IMR-90 (cell line): ENCODE measurements around the gene GABBR1. TPM values are rescaled to one million over a fixed set of nuclear protein-coding genes. Genes with fewer than 3 reads are reported as not detected.

Experiments used
- ATAC-seq: fragments of 200-7000 bp; cut with Tn5 transposase; 2 replicates; pipeline ENCODE4 v1.9.1; 2020; ENCODE audit warnings: low read depth, mild to moderate bottlenecking, moderate library complexity
- BruUV-seq: library from RNA; stranded (reverse); fragments of 400-500 nt; replicated peaks from 2 replicates; lab custom pipeline; 2021; lab: Mats Ljungman, UMichigan
- CTCF ChIA-PET: fragments of 300-600 bp; formaldehyde crosslinking; extraction: SDS; loops from one replicate; lab custom pipeline; 2021; ENCODE audit warnings: antibody characterized with exemption; lab: Yijun Ruan, JAX
- POLR2A ChIA-PET: fragments of 300-600 bp; sonication (Branson Sonifier 250); formaldehyde crosslinking; loops from one replicate; lab custom pipeline; 2022; ENCODE audit warnings: antibody characterized with exemption; ENCODE audit not compliant: unreplicated experiment; lab: Charles Lee
- DNase-seq: peaks from one replicate; pipeline ENCODE4 v3.0.0; 2013
- H2AFZ ChIP-seq: replicated peaks from 2 replicates; pipeline ENCODE3; 2013; ENCODE audit warnings: low read length, mild to moderate bottlenecking; ENCODE audit not compliant: poor library complexity
- H2AK5ac ChIP-seq: 2 replicates; pipeline ENCODE4 v1.6.1; 2013; ENCODE audit warnings: low read depth, low read length, inconsistent platforms
- H2AK9ac ChIP-seq: replicated peaks from 2 replicates; pipeline ENCODE3; 2013; ENCODE audit warnings: mild to moderate bottlenecking, low read depth, low read length, moderate library complexity; ENCODE audit not compliant: poor library complexity
- H2BK120ac ChIP-seq: 2 replicates; pipeline ENCODE4 v1.6.1; 2013; ENCODE audit warnings: low read depth, low read length, inconsistent platforms
- H2BK15ac ChIP-seq: 3 replicates; pipeline ENCODE4 v1.6.1; 2013; ENCODE audit warnings: low read depth, low read length, inconsistent platforms
- H2BK20ac ChIP-seq: 2 replicates; pipeline ENCODE4 v1.6.1; 2013; ENCODE audit warnings: low read depth, mild to moderate bottlenecking, inconsistent platforms, low read length, moderate library complexity
- H2BK5ac ChIP-seq: 2 replicates; pipeline ENCODE4 v1.6.1; 2013; ENCODE audit warnings: mild to moderate bottlenecking, low read depth, low read length, inconsistent platforms; ENCODE audit not compliant: poor library complexity, severe bottlenecking
- H3K14ac ChIP-seq: replicated peaks from 2 replicates; pipeline ENCODE4 v1.6.1; 2013; ENCODE audit warnings: low read depth, low read length, inconsistent platforms
- H3K18ac ChIP-seq: 2 replicates; pipeline ENCODE4 v1.6.1; 2013; ENCODE audit warnings: low read depth, low read length, control low read depth
- H3K23ac ChIP-seq: 2 replicates; pipeline ENCODE4 v1.6.1; 2013; ENCODE audit warnings: low read depth, low read length, inconsistent platforms
- H3K27ac ChIP-seq: 2 replicates; pipeline ENCODE4 v1.5.1; 2013; ENCODE audit warnings: mild to moderate bottlenecking, control low read depth, low read length; ENCODE audit not compliant: insufficient read depth
- H3K27me3 ChIP-seq: 2 replicates; pipeline ENCODE4 v1.6.1; 2013; ENCODE audit warnings: low read length; ENCODE audit not compliant: control insufficient read depth, insufficient read depth
- H3K36me3 ChIP-seq: 2 replicates; pipeline ENCODE4 v1.6.1; 2013; ENCODE audit warnings: low read length, mixed read lengths; ENCODE audit not compliant: control insufficient read depth, insufficient read depth
- H3K4ac ChIP-seq: 2 replicates; pipeline ENCODE4 v1.6.1; 2013; ENCODE audit warnings: low read depth, low read length, inconsistent platforms
- H3K4me1 ChIP-seq: 2 replicates; pipeline ENCODE4 v1.6.1; 2013; ENCODE audit warnings: low read length, mixed read lengths; ENCODE audit not compliant: control insufficient read depth, insufficient read depth
- H3K4me2 ChIP-seq: 2 replicates; pipeline ENCODE4 v1.6.1; 2013; ENCODE audit warnings: low read depth, mild to moderate bottlenecking, control low read depth, low read length, moderate library complexity
- H3K4me3 ChIP-seq: 2 replicates; pipeline ENCODE4 v1.5.1; 2013; ENCODE audit warnings: low read depth, mild to moderate bottlenecking, control low read depth, low read length, moderate library complexity; ENCODE audit not compliant: insufficient read depth
- H3K56ac ChIP-seq: 2 replicates; pipeline ENCODE4 v1.6.1; 2013; ENCODE audit warnings: low read length, inconsistent platforms; ENCODE audit not compliant: insufficient read depth; ENCODE audit errors: extremely low read depth
- H3K79me1 ChIP-seq, 2 experiments: 2 replicates each; pipeline ENCODE4 v1.6.1; 2013; ENCODE audit warnings: low read length in 2 of 2, inconsistent platforms in 1 of 2, low read depth in 1 of 2
- H3K9ac ChIP-seq: 2 replicates; pipeline ENCODE4 v1.6.1; 2013; ENCODE audit warnings: low read depth, low read length, control low read depth
- H3K9me1 ChIP-seq: 2 replicates; pipeline ENCODE4 v1.6.1; 2013; ENCODE audit warnings: low read length, inconsistent platforms; ENCODE audit not compliant: insufficient read depth
- H3K9me3 ChIP-seq: 2 replicates; pipeline ENCODE4 v1.6.1; 2013; ENCODE audit warnings: low read length; ENCODE audit not compliant: control insufficient read depth, insufficient read depth
- H4K20me1 ChIP-seq: 2 replicates; pipeline ENCODE4 v1.6.1; 2013; ENCODE audit warnings: low read length, inconsistent platforms; ENCODE audit not compliant: insufficient read depth
- H4K5ac ChIP-seq: 2 replicates; pipeline ENCODE4 v1.6.1; 2013; ENCODE audit warnings: mild to moderate bottlenecking, low read depth, low read length, control low read depth
- H4K8ac ChIP-seq, 2 experiments: 2 replicates each; pipeline ENCODE4 v1.6.1; 2013; ENCODE audit warnings: low read depth in 2 of 2, low read length in 2 of 2, control low read depth in 1 of 2, inconsistent platforms in 1 of 2
- H4K91ac ChIP-seq: 2 replicates; pipeline ENCODE4 v1.6.1; 2013; ENCODE audit warnings: low read depth, low read length, inconsistent platforms; ENCODE audit not compliant: insufficient read depth
- POLR2A ChIP-seq: IDR thresholded peaks from 2 replicates; pipeline ENCODE4 v1.6.1; 2012; ENCODE audit warnings: mild to moderate bottlenecking, low read depth, low read length
- WGBS, 2 experiments: methylation state at CpG; one replicate each; pipeline versions ENCODE4 v1.1.5 to v1.1.7; 2013; ENCODE audit warnings: missing lambda C conversion rate in 2 of 2; ENCODE audit not compliant: insufficient read length in 1 of 2; ENCODE audit errors: extremely low coverage in 2 of 2; 5-methylcytosine and 5-hydroxymethylcytosine counted together
- dilution Hi-C: fragments of 300-500 bp; cut with HindIII; formaldehyde crosslinking; loops from one replicate; pipeline ENCODE4 v1.14.3; 2018; ENCODE audit warnings: low sequenced_read_pairs; ENCODE audit not compliant: unreplicated experiment
- in situ Hi-C: fragments of 300-500 bp; cut with MboI; formaldehyde crosslinking; loops from 3 replicates; pipeline ENCODE4 v1.14.3; 2019; ENCODE audit warnings: low sequenced_read_pairs, inconsistent platforms, mixed read lengths
- intact Hi-C: fragments of 100-400 bp; cut with micrococcal nuclease; formaldehyde crosslinking; loops from 2 replicates; pipeline ENCODE4 v1.10.0; 2022
- polyA plus RNA-seq, 3 experiments: library from polyadenylated mRNA; depleted of rRNA; stranded (reverse); fragments of >200 nt; gene quantifications; 2 replicates each; pipeline ENCODE4 v1.2.3, GENCODE V29; 2012; ENCODE audit warnings: low replicate concordance in 1 of 3
- total RNA-seq: library from RNA; depleted of rRNA; stranded (reverse); fragments of >200 nt; gene quantifications from 2 replicates; pipeline ENCODE4 v1.2.3, GENCODE V29; 2012

The GABBR1 gene
- total and polyA plus RNA-seq, 2 of the 4 experiments (the other 2 are of a cell fraction), result 5.9 to 31.5 TPM

- H3K9ac ChIP-seq, result no peak overlapping the region
- no peak for DNase-seq
- in situ Hi-C loops, result no loop called here
- H3K36me3 ChIP-seq, result peaks cover 52% of the 10 kb centered on the region
- 100% methylated on average over 1 of the region's 1 CpG; no CpG with 5 or more reads in 1 of the 2 experiments for WGBS, 2 experiments
- H3K4me2 ChIP-seq, result no peak overlapping the region
- H3K18ac ChIP-seq, result no peak overlapping the region
- H4K5ac ChIP-seq, result no peak overlapping the region
- H2BK20ac ChIP-seq, result no peak overlapping the region
- no peak overlapping the region for H3K4me3 ChIP-seq
- ChIA-PET CTCF (no interaction called here), POLR2A (no interaction called here)
- dilution Hi-C loops, result no loop called here
- peaks cover 6% of the 10 kb centered on the region; the same call in 1 of the 2 replicates for H3K9me1 ChIP-seq
- no peaks in the 10 kb centered on the region for H3K9me3 ChIP-seq
- no peak overlapping the region for H2BK5ac ChIP-seq
- H2BK120ac ChIP-seq, result no peak overlapping the region
- H3K4ac ChIP-seq, result no peak overlapping the region
- no peak overlapping the region for H3K56ac ChIP-seq
- H2AK9ac ChIP-seq, result no peak overlapping the region
- H2AK5ac ChIP-seq, result no peak overlapping the region
- H2AFZ ChIP-seq, result no peak overlapping the region
- no peak overlapping the region for H3K23ac ChIP-seq
- no peaks in the 10 kb centered on the region for H3K4me1 ChIP-seq
- no peak overlapping the region for H2BK15ac ChIP-seq
- no peaks in the 10 kb centered on the region for H3K27me3 ChIP-seq
- H3K27ac ChIP-seq, result no peak overlapping the region
- H3K79me1 ChIP-seq, result peaks cover 9 to 10% of the 10 kb centered on the region in 2 experiments; a peak in 3 of 4 replicates
- intact Hi-C loops, result no loop called here
- no peak for TF ChIP-seq POLR2A
- no peak overlapping the region for H4K91ac ChIP-seq
- no peak for ATAC-seq
- H4K20me1 ChIP-seq, result no peaks in the 10 kb centered on the region
- H3K14ac ChIP-seq, result no peak overlapping the region
- BruUV-seq, result no TSS peak
- H4K8ac ChIP-seq, result no peak overlapping the region
Measured at GRCh38 chr6:29619578-29620160, 13.3 kb downstream of the GABBR1 start.
